ENCODE results near the gene CFAP206. TPM values are rescaled to one million over a fixed set of nuclear protein-coding genes. Genes with fewer than 3 reads are reported as not detected.

The CFAP206 gene
- polyA plus RNA-seq, 1 experiment, result 0.10 TPM

DNA sequence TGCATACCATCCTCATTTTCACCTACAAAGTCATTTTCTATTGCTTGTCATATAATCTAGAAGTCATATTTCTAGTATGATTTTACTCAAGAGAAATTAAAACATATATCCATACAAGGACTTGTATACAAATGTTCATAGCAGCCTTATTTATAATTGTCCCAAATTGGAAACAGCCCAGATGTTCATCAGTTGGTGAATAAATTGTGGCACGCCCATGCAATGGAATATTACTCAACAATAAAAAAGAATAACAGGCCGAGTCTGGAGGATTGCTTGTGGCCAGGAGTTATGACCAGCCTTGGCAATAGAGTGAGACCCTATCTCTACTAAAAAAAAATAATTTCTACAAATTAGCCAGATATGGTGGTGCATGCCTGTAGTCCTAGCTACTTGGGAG, 34.4 kb upstream of the CFAP206 start:
- no peaks in the 10 kb centered on the region for H3K27me3 ChIP-seq (ENCODE audit: control insufficient read depth, insufficient read depth, low read length)
- H3K4me3 ChIP-seq (ENCODE audit: low read depth, low read length), result no peak overlapping the region
- DNase-seq (ENCODE audit: low read depth), result no peak
- no peaks in the 10 kb centered on the region for H3K36me3 ChIP-seq (ENCODE audit: control insufficient read depth, insufficient read depth, low read length)
- POLR2A ChIA-PET, result no interaction called here
- CTCF ChIA-PET, result interaction anchor here (1.2 kb wide), 1 partner anchor 20 kb away, joined by 3 read pairs; no protein-coding TSS in a partner anchor
- TF ChIP-seq, protein P1, sequence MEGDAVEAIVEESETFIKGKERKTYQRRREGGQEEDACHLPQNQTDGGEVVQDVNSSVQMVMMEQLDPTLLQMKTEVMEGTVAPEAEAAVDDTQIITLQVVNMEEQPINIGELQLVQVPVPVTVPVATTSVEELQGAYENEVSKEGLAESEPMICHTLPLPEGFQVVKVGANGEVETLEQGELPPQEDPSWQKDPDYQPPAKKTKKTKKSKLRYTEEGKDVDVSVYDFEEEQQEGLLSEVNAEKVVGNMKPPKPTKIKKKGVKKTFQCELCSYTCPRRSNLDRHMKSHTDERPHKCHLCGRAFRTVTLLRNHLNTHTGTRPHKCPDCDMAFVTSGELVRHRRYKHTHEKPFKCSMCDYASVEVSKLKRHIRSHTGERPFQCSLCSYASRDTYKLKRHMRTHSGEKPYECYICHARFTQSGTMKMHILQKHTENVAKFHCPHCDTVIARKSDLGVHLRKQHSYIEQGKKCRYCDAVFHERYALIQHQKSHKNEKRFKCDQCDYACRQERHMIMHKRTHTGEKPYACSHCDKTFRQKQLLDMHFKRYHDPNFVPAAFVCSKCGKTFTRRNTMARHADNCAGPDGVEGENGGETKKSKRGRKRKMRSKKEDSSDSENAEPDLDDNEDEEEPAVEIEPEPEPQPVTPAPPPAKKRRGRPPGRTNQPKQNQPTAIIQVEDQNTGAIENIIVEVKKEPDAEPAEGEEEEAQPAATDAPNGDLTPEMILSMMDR (IDR thresholded peaks at IDR 0.05; ENCODE audit: insufficient read depth, low read depth, low read length), result no peak

DNA sequence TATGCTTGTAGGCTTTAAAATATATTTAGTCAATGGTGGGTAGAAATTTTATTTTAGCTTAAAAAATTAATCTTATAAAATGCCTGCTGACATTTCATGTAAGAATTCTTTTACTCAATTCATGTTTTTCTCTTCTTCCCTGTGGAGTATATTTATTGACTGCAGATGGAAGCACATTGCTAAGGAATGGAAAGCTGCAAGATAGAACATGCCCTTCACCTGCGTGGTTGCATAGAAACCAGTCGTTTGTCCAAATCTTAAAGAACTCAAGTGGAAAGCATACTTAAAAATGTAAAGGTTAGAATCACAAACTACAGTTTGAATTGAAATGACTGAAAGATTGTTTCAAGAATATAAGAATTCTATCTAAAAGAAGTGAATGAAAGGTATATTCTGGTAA, 32.5 kb upstream of the CFAP206 start:
- POLR2A ChIA-PET, result no interaction called here

DNA sequence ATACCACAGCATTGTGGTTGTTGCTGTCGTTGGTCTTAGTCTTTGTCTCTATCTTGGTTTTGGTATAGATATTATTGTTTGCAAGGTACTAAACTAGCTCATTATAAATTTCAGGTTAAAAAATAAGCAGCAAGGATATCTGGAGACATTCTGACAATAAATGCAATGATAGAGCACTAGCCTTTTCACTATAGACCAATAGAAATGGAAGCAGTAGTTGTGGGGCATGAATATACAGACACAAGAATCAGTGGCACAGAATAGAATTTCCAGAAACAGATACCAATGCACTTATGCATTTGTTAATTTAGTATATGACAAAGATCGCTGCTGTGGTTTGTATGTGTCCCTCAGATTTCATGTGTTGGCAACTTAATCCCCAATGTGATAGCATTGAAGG, 31.1 kb upstream of the CFAP206 start:
- no peak for DNase-seq (ENCODE audit: low read depth)
- CTCF ChIA-PET, result no interaction called here
- no peaks in the 10 kb centered on the region for H3K27me3 ChIP-seq (ENCODE audit: control insufficient read depth, insufficient read depth, low read length)
- POLR2A ChIA-PET, result no interaction called here
- no peak overlapping the region for H3K4me3 ChIP-seq (ENCODE audit: low read depth, low read length)
- TF ChIP-seq, protein P1 (IDR thresholded peaks at IDR 0.05; ENCODE audit: insufficient read depth, low read depth, low read length), result no peak
- H3K36me3 ChIP-seq (ENCODE audit: control insufficient read depth, insufficient read depth, low read length), result no peaks in the 10 kb centered on the region

More for the DNA sequence above, 32.5 kb upstream of the CFAP206 start:
- CTCF ChIA-PET, result no interaction called here
- Histone ChIP-seq H3K36me3 (ENCODE audit: control insufficient read depth, insufficient read depth, low read length) (no peaks in the 10 kb centered on the region), H3K4me3 (ENCODE audit: low read depth, low read length) (no peak overlapping the region), H3K27me3 (ENCODE audit: control insufficient read depth, insufficient read depth, low read length) (no peaks in the 10 kb centered on the region)
- TF ChIP-seq, protein P1 (IDR thresholded peaks at IDR 0.05; ENCODE audit: insufficient read depth, low read depth, low read length), result no peak
- no peak for DNase-seq (ENCODE audit: low read depth)

- no peak for DNase-seq (ENCODE audit: low read depth)
- TF ChIP-seq, protein P1 (IDR thresholded peaks at IDR 0.05; ENCODE audit: insufficient read depth, low read depth, low read length), result no peak
- CTCF ChIA-PET, result interaction anchor here (1.1 to 1.6 kb wide), 2 partner anchors 8 to 240 kb away, joined by 3 to 4 read pairs; no protein-coding TSS in a partner anchor
- POLR2A ChIA-PET, result no interaction called here
- no peaks in the 10 kb centered on the region for H3K27me3 ChIP-seq (ENCODE audit: control insufficient read depth, insufficient read depth, low read length)
- H3K36me3 ChIP-seq (ENCODE audit: control insufficient read depth, insufficient read depth, low read length), result no peaks in the 10 kb centered on the region
- H3K4me3 ChIP-seq (ENCODE audit: low read depth, low read length), result no peak overlapping the region
Measured at GRCh38 chr6:87378947-87379346, 28.8 kb upstream of the CFAP206 start.

- TF ChIP-seq, protein P1 (IDR thresholded peaks at IDR 0.05; ENCODE audit: insufficient read depth, low read depth, low read length), result no peak
- Histone ChIP-seq H3K36me3 (ENCODE audit: control insufficient read depth, insufficient read depth, low read length) (no peaks in the 10 kb centered on the region), H3K4me3 (ENCODE audit: low read depth, low read length) (no peak overlapping the region), H3K27me3 (ENCODE audit: control insufficient read depth, insufficient read depth, low read length) (no peaks in the 10 kb centered on the region)
- CTCF ChIA-PET, result interaction anchor here (2.8 kb wide), 1 partner anchor 10 kb away, joined by 12 read pairs; no protein-coding TSS in a partner anchor
- POLR2A ChIA-PET, result no interaction called here
- DNase-seq (ENCODE audit: low read depth), result no peak
Measured at GRCh38 chr6:87382861-87383260, 24.9 kb upstream of the CFAP206 start.
